Body of pancreas (tissue), 4 donors: ENCODE measurements around the gene ESPNL.

Source experiments
- CTCF ChIP-seq, 7 experiments: fragments of 450-650 bp in 4 of 7; fragments of 200-600 bp in 3 of 7; sonication (generic) in 3 of 7; IDR thresholded peaks; one replicate each; pipeline ENCODE4 v1.5.1; 2016 to 2019; ENCODE audit warnings: antibody characterized with exemption in 7 of 7
- POLR2A ChIP-seq, 3 donors: fragments of 450-650 bp; IDR thresholded peaks; one replicate each; pipeline ENCODE4 v1.6.1; 2016; ENCODE audit warnings: antibody characterized with exemption in 3 of 3, mild to moderate bottlenecking in 2 of 3

GRCh38 chr2:238162251-238162845 is 62.2 kb downstream of the ESPNL start:
- no peak for TF ChIP-seq POLR2A (IDR thresholded peaks at IDR 0.05)
- TF ChIP-seq CTCF (IDR thresholded peaks at IDR 0.05): no peak
